ENCODE results near the gene COL4A4. TPM values are rescaled to one million over a fixed set of nuclear protein-coding genes. Genes with fewer than 3 reads are reported as not detected.
"Not testable (repeated sequence)": the region's sequence is repeated elsewhere in the genome, so short reads cannot be mapped to it uniquely, and the experiment has no call there.

The COL4A4 gene
- total RNA-seq, 1 experiment from 2014 or later: 0.17 TPM

DNA sequence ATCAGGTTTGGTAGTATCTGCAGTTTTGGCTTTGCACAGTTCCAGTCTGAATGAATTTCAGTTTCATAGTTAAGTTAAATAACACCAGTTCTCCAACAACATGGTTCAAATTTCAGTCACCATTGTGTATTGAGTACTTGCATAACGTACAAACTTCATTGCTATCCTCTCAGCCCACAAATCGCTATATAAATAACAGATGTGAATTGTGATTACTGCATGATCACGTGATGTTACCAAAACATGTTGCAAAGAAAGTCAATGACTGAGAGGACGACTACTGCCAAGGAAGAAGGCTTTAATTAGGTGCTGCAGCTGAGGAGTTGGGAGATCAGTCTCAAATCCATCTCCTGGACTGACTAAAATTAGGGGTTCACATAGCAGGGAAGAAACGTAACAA, 48.2 kb downstream of the COL4A4 start:
- no peak for DNase-seq (ENCODE audit: low spot score)

DNA sequence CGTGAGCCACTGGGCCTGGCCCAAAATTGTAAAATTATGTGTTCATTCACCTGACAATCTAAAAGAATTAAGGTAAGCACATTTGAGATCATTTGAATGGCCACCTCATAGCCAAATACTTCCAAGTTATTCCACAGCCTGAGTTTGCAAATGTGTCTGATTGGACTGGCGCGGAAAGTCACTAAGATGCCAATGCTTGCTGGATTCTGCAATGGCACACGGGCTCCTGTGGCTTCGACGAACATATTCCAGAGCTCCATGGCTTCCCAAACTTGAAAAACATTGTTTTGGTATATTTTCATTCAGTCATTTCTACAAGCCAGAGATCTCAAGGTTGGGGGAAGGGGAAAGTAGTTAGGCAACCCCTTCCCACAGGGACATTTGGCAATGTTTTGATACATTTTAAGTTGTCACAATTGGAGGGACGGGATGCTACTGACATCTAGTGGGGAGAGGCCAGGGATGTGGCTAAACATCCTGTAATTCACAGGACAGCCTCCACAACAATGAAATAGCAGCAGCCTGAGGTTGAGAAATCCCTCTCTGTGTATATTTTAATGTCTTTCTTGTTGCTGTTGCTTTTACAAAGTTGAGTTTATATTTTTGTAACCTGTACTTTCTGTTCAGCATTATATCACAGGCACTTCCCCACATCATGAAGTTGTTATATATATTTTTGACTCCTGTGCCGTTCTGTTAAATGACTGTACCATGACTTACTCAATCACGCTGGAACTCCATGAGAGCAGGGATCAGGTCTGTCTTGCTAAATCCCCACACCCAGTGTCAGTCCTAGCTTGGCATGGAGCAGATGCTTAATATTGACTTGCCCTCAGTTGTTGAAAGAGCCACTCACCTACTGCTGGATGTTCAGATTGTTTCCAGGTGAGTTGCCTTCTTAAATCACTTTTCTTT, 56.9 kb downstream of the COL4A4 start:
- DNase-seq (ENCODE audit: low spot score): peak; percentile 71

- no peak for DNase-seq (ENCODE audit: low spot score)
Observed at GRCh38 chr2:227103583-227103982, 60.4 kb downstream of the COL4A4 start.

DNA sequence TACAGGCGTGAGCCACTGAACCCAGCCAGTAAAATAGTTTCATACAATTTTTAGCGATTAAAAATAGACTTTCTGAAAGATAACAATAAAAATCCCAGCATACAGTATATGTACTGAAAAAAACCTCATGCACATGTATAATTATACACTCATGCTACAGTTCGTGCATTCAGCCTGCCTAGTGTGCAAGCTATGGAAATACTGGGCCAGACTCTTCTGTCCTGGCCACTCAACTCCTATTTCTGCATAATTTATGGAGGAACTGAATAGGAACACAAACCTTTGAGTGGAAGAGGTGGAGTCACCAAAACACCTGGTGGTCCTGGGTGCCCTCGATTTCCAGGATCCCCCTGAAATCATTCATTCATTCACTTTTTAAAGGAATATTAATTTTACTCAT, 64.7 kb downstream of the COL4A4 start:
- no peak for DNase-seq (ENCODE audit: low spot score)

DNA sequence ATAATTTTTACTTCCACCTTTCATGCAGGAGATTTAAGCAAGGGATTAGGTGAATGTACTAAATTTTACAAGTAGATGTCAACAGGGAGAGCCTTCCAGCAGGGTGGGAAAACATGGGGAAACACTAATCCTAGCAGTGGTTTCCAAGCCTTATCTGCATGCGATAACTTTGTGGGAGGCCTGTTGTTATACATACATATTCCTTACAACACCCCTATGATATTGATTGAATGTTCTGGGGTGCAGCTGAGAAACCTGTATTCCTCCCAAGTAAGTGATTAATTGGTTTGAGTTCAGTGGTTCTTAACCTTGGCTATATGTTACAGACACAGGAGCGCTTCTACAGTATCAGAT, 65.9 kb downstream of the COL4A4 start:
- no peak for DNase-seq (ENCODE audit: low spot score)

DNA sequence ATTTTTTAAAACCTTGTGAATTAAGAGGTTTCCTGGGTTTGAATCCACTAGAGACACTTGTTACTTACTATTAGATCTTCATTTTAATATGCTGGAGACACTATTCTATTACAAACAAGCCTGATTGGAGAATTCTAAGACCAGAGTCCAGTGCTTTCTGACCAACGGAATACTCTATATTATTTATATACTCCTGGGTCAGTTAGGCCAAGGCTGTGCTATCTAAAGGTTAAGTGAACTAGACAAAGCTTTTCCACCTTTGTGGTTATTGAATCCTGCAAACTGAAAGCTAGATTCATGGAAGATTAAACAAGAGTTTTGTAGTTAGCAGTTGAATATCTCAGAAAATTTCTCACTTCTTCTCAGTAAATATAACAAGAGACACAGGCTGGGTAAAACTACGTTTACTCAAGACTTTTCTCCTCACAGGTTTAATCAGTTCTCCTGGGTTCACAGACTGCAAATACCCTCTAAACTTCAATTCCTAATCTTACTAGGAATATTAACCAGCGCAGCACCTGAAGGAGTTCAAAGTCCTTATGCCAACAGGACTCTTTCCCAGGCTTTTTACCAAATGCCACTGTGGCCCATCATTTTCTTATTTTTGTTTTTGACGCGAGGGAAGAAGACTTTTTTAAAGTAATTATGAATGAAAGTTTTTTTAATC, 66.4 kb downstream of the COL4A4 start:
- DNase-seq (ENCODE audit: low spot score): no peak

DNA sequence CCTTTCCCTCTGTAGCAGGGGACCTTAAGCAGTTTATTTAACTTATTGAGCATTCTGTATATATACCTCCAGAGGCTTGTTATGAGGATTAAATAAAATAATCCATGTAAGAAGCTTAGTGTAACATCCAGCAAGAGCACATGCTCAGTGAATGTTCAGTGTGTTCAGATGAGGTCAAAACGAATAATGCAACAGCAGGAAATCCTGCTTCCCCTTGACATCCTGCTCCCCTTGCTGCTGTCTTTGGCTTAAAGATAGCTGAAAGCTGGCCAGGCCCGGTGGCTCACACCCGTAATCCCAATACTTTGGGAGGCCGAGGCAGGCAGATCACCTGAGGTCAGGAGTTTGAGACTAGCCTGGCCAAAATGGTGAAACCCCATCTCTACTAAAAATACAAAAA, 68.7 kb downstream of the COL4A4 start:
- DNase-seq (ENCODE audit: low spot score): no peak

- DNase-seq (ENCODE audit: low spot score): no peak
Observed at GRCh38 chr2:227082286-227082685, 81.7 kb downstream of the COL4A4 start.

GRCh38 chr2:227079726-227080125, 84.3 kb downstream of the COL4A4 start:
- no peak for DNase-seq (ENCODE audit: low spot score)

- not testable (repeated sequence) for DNase-seq (ENCODE audit: low spot score)
Observed at GRCh38 chr2:227065065-227065464, 98.9 kb downstream of the COL4A4 start.

DNA sequence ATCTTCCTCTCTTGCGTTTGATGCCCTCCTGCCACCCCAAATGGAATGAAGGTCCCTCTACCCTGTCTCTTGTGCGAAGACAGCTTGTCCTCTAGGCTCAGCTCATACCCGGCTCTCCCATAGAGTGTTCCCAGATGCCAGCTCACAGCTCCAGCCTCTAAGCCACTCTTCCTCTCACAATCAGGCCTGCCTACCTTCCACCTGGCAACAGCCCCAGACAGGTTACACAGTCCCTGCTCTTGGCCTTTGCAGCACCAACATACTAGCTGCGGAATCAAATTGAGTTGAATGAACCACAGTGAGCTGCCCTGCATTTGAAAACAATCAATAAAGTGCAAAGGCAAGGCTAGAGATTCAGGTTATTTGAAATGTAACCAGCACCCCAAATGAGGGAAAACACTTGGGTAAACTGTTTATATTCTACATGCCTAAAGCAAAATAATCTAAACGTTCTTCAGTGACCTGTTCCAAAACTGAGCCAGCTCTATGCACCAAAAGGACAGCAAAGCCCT, 105.1 kb downstream of the COL4A4 start:
- no peak for DNase-seq (ENCODE audit: low spot score)

GRCh38 chr2:227057743-227058447, 106.1 kb downstream of the COL4A4 start:
- no peak for DNase-seq (ENCODE audit: low spot score)

GRCh38 chr2:227057060-227057459, 106.9 kb downstream of the COL4A4 start:
- no peak for DNase-seq (ENCODE audit: low spot score)

DNA sequence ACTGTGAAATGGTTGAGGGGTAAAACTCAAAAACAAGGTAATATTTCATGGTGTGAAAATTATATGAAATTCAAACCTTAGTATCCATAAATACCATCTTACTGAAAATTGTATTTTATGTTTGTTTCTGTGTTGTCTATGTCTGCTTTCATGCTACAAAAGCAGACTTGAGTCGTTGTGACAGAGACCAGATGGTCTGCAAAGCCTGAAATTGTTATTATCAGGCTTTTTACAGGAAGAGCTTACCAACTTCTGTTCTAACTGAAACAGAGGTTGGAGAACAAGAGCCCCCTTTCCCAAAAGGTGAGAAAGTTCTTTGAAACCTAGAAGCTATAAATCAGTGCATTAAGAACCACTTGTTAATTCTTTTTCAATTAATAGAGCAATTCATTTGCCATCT, 110.0 kb downstream of the COL4A4 start:
- no peak for DNase-seq (ENCODE audit: low spot score)

DNA sequence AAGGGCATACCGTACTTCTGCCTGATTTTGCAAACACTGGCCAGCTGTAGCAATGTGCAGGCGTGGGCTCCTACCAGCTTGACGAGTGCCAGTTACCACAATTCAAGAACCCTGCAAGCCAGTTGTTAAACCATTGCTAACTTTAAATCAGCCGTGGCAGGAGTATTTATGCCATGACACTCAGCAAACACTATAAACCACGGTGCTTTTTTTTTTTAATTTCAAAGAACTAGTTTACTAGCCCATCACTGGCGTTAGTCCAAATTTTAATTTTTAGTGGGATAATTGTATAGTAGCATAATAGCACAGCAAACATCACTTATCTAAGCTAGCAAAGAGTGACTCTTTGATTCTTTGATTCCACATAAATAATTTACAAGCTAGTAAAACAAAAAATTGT, 111.1 kb downstream of the COL4A4 start:
- DNase-seq (ENCODE audit: low spot score): peak; percentile 57

- DNase-seq (ENCODE audit: low spot score): no peak
Observed at GRCh38 chr2:227043981-227044380, 120.0 kb downstream of the COL4A4 start.

DNA sequence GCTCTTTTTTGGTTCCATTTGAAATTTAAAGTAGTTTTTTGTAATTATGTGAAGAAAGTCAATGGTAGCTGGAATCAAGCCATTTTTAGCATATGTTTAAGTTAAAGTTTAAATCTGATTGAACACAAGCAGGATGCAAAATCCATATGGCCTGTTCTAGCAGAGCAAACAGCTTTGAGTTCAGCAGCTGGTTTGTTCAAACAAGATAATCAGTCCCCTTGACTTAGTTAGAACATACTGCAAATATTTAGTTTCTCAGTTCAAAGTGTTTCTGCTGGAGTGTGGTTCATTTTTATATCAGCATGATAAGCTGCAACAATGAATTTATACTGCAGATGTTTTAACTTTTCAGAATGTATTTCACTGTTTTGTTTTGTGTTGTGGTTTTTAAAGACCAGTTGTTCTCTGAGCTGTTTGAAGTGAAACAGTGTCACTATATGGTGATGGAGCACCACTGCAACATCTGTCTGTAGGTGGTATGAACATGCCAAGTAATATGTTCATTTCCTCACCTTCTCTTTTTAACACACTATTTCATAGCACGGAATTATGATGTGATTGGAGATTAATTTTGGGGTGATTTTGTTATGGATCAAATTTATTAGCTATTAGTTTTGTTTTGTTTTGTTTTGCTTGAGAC, 125.3 kb downstream of the COL4A4 start:
- no peak for DNase-seq (ENCODE audit: low spot score)

GRCh38 chr2:227036527-227036926, 127.5 kb downstream of the COL4A4 start:
- no peak for DNase-seq (ENCODE audit: low spot score)

DNA sequence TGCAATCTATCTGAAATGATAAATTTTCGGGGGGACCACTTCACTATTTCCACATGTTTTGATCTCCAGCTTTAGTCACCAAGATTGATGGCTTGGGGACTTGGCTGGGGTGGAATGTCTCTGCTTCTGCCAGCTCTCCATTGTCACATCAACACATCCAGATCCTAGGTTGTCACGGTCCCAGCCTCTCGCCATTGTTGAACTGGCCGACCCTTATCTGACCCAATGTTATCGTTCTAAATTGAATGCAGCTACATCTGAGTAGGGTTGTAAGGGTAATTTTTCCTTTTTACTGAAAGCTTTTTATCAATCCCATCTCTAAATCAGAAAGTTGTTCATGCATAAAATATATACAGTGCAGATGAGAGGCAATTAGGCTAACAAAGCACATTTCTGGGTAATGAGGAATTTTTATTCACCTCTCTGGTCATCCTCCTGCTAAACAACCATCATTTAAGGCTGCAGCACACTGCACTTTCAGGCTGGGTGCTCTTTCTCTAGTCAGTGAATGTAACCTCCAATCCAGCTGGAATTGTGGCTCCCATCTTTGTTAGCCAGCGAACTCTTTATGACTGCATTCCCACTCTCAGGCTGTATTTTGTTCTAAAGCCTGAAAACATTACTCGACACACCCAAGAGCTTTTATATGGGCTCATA, 128.2 kb downstream of the COL4A4 start:
- DNase-seq (ENCODE audit: low spot score): no peak

GRCh38 chr2:227033471-227034148, 130.4 kb downstream of the COL4A4 start:
- peak; percentile 35 for DNase-seq (ENCODE audit: low spot score)

GRCh38 chr2:227031379-227031778, 132.6 kb downstream of the COL4A4 start:
- no peak for DNase-seq (ENCODE audit: low spot score)
